Smooth muscle cell (in vitro differentiated cells): Measurements from ENCODE around the gene BAIAP3. TPM values are rescaled to one million over a fixed set of nuclear protein-coding genes. Genes with fewer than 3 reads are reported as not detected.
"Not testable (repeated sequence)": the region's sequence is repeated elsewhere in the genome, so short reads cannot be mapped to it uniquely, and the experiment has no call there.

Experiments used
- DNase-seq: peaks from one replicate; lab custom pipeline; 2025; ENCODE audit not compliant: unreplicated experiment; lab: John Stamatoyannopoulos, UW
- H2AFZ ChIP-seq: fragments of 200-600 bp; sonication (generic); 2 replicates; pipeline ENCODE4 v1.6.0; 2016; ENCODE audit warnings: antibody characterized with exemption, low read depth, mild to moderate bottlenecking
- H3F3A ChIP-seq: fragments of 200-600 bp; sonication (generic); 2 replicates; pipeline ENCODE4 v1.6.0; 2017; ENCODE audit warnings: antibody characterized with exemption, low read depth
- H3K27ac ChIP-seq: fragments of 200-600 bp; sonication (generic); 2 replicates; pipeline ENCODE4 v1.5.1; 2016; ENCODE audit warnings: low read depth, mild to moderate bottlenecking
- H3K27me3 ChIP-seq: fragments of 200-600 bp; sonication (generic); 2 replicates; pipeline ENCODE4 v1.6.1; 2016; ENCODE audit warnings: low read depth, mild to moderate bottlenecking
- H3K36me3 ChIP-seq: fragments of 200-600 bp; sonication (generic); 2 replicates; pipeline ENCODE4 v1.5.1; 2016; ENCODE audit warnings: low read depth
- H3K4me1 ChIP-seq: fragments of 200-600 bp; sonication (generic); 2 replicates; pipeline ENCODE4 v1.5.1; 2016; ENCODE audit warnings: low read depth
- H3K4me2 ChIP-seq: fragments of 200-600 bp; sonication (generic); 2 replicates; pipeline ENCODE4 v1.6.0; 2016; ENCODE audit warnings: mild to moderate bottlenecking
- H3K4me3 ChIP-seq: fragments of 200-600 bp; sonication (generic); 2 replicates; pipeline ENCODE4 v1.5.1; 2016; ENCODE audit warnings: mild to moderate bottlenecking
- H3K79me2 ChIP-seq: fragments of 200-600 bp; sonication (generic); 2 replicates; pipeline ENCODE4 v1.6.0; 2016; ENCODE audit warnings: low read depth, mild to moderate bottlenecking
- H3K9ac ChIP-seq: fragments of 200-600 bp; sonication (generic); 2 replicates; pipeline ENCODE4 v1.6.0; 2016; ENCODE audit warnings: low read depth
- H3K9me3 ChIP-seq: fragments of 200-600 bp; sonication (generic); replicated peaks from 2 replicates; pipeline ENCODE4 v1.5.1; 2016; ENCODE audit warnings: low read depth
- H4K20me1 ChIP-seq: fragments of 200-600 bp; sonication (generic); 2 replicates; pipeline ENCODE4 v1.6.0; 2016; ENCODE audit warnings: low read depth
- CTCF ChIP-seq: fragments of 200-600 bp; sonication (generic); IDR thresholded peaks from 2 replicates; pipeline ENCODE4 v1.5.1; 2017; ENCODE audit warnings: borderline replicate concordance, mild to moderate bottlenecking, antibody characterized with exemption; ENCODE audit not compliant: insufficient read depth, poor library complexity, severe bottlenecking
- WGBS: methylation state at CpG from one replicate; pipeline ENCODE4 v1.1.7; 2016; ENCODE audit warnings: low lambda C conversion rate; 5-methylcytosine and 5-hydroxymethylcytosine counted together
- polyA plus RNA-seq: library from polyadenylated mRNA; unstranded; fragments of >200 nt; fragmentation: Nextera tagmentation; extraction: Ambion mirVana; gene quantifications from 2 replicates; pipeline ENCODE4 v1.2.1, GENCODE V29; 2016
- total RNA-seq: library from RNA; depleted of rRNA; stranded (reverse); fragments of >200 nt; gene quantifications from 2 replicates; pipeline ENCODE4 v1.2.3, GENCODE V29; 2014

Gene BAIAP3
- total and polyA plus RNA-seq, 2 experiments from 2014 or later: 0.31 to 0.51 TPM

- not testable (repeated sequence) for H3K36me3 ChIP-seq, H3K4me1 ChIP-seq, H3K4me2 ChIP-seq, H3F3A ChIP-seq, H4K20me1 ChIP-seq, H3K9ac ChIP-seq, H3K79me2 ChIP-seq, H3K4me3 ChIP-seq, H2AFZ ChIP-seq, H3K27ac ChIP-seq, H3K9me3 ChIP-seq, DNase-seq
- WGBS: 88% methylated on average over 8 of the region's 8 CpGs
- peaks cover 28% of the 10 kb centered on the region for H3K27me3 ChIP-seq
These were observed 40.6 kb upstream of the BAIAP3 start for GRCh38 chr16:1292808-1293207.

- H2AFZ ChIP-seq: no peak overlapping the region
- H3K36me3 ChIP-seq: no peaks in the 10 kb centered on the region
- no peaks in the 10 kb centered on the region for H3K9me3 ChIP-seq
- no peak overlapping the region for H3K27ac ChIP-seq
- TF ChIP-seq CTCF: no peak
- H4K20me1 ChIP-seq: no peaks in the 10 kb centered on the region
- no peak for DNase-seq
- H3K4me2 ChIP-seq: no peak overlapping the region
- H3K4me1 ChIP-seq: no peaks in the 10 kb centered on the region
- H3F3A ChIP-seq: no peaks in the 10 kb centered on the region
- H3K27me3 ChIP-seq: peaks cover 25% of the 10 kb centered on the region
- no peak overlapping the region for H3K9ac ChIP-seq
- no peaks in the 10 kb centered on the region for H3K79me2 ChIP-seq
- 66% methylated on average over 11 of the region's 11 CpGs for WGBS
- no peak overlapping the region for H3K4me3 ChIP-seq
These were observed 39.4 kb upstream of the BAIAP3 start for GRCh38 chr16:1293921-1294656.

- no peak for TF ChIP-seq CTCF
- no peaks in the 10 kb centered on the region for H3K4me1 ChIP-seq
- H3K79me2 ChIP-seq: no peaks in the 10 kb centered on the region
- H3K27me3 ChIP-seq: peaks cover 15% of the 10 kb centered on the region
- H3K36me3 ChIP-seq: no peaks in the 10 kb centered on the region
- no peaks in the 10 kb centered on the region for H3F3A ChIP-seq
- WGBS: 51% methylated on average over 5 of the region's 5 CpGs
- no peak overlapping the region for H3K9ac ChIP-seq
- H3K27ac ChIP-seq: no peak overlapping the region
- no peaks in the 10 kb centered on the region for H4K20me1 ChIP-seq
- H3K4me2 ChIP-seq: no peak overlapping the region
- DNase-seq: no peak
- H3K4me3 ChIP-seq: no peak overlapping the region
- H2AFZ ChIP-seq: no peak overlapping the region
- no peaks in the 10 kb centered on the region for H3K9me3 ChIP-seq
These were observed 38.0 kb upstream of the BAIAP3 start for GRCh38 chr16:1295465-1295864.

- H3K27ac ChIP-seq: peak overlapping the region; percentile 90
- DNase-seq, H3F3A ChIP-seq, H3K36me3 ChIP-seq, H2AFZ ChIP-seq, H3K9me3 ChIP-seq, H4K20me1 ChIP-seq, H3K79me2 ChIP-seq, H3K27me3 ChIP-seq, H3K4me1 ChIP-seq, H3K9ac ChIP-seq, H3K4me3 ChIP-seq, H3K4me2 ChIP-seq: not testable (repeated sequence)
- WGBS: 88% methylated on average over 8 of the region's 8 CpGs
These were observed 36.8 kb upstream of the BAIAP3 start for GRCh38 chr16:1296688-1297017.
